GM19438 (cell line): ENCODE measurements around the gene INPP5A.

Source experiments
- ATAC-seq: cut with Tn5 transposase; IDR thresholded peaks from one replicate; pipeline ENCODE4 v1.9.1; 2021; ENCODE audit warnings: low read depth; ENCODE audit not compliant: unreplicated experiment

Gene INPP5A

DNA sequence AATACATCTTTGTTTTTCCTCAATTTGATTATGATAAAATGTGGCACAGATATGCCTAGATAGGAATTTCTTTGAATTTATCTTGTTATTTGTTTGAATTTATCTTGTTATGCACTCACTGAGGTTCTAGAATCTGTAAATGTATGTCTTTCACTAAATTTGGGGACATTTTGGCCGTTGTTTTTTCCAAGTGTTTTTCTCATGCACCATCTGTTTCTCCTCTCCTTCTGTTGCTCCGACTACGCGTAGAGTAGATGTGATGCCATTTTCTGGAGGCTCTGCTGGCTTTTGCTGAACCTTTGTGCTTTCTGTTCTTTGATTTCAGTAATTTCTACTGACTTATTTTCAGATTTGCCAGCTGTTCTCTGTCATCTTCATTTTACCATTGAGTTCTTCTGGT, 101.9 kb downstream of the INPP5A start:
- no peak for ATAC-seq

DNA sequence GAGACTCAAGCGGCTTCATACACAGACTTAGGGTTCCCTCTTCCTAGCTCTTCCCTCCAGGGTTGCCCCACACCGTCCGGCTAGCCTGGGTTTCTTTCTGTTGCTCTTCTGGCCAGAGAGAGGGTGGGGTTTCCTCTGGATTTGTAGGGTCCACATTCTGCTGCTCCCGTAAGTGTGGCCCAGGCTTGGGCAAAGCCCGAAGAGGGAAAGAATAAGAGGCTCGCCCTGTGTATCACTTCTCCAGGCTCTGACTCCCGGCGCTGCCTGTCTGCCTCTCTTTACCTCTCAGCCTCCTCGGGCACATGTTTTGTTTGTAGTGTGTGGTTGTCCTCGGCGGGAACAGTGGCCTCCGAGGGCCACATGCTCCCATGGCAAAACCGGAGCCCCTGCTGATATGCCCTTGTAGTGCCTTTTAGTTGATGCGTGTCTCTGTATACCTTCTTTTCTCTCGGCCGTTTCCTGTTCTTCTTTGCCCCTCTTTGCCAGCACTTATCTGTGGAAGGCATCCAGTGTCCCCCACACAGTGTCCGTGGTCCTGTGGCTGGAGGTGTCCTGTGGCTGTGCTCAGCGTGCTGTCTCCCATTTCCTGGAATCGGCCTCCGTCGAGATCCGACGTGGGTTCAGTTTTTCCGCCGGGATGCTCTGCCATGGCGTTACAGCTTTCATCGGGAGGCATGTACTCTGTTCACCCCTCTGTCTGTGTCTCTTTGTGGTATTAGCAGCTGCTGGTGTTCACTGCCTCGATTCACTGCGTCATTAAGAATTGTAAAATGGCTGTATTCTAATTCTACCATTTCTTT, 102.9 kb downstream of the INPP5A start:
- no peak for ATAC-seq

DNA sequence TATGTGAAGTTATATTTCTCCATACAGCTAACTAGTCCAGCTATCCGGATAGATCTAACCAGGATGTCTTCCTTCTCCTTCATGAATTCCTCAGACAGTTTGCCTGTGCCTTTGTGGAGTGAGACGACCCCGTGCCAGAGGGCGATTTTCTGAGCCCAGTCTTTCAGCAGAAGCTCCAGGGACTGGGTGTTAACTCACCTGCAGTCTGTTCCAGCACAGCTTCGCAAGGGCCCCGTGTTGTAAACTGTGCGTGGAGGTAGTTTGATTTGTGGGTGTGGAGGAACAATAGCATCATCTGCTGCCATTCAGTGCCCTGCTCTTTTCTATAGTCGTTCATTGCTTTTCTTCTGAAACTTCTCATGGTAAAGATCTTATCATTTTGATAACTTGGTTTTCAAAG, 103.8 kb downstream of the INPP5A start:
- no peak for ATAC-seq

DNA sequence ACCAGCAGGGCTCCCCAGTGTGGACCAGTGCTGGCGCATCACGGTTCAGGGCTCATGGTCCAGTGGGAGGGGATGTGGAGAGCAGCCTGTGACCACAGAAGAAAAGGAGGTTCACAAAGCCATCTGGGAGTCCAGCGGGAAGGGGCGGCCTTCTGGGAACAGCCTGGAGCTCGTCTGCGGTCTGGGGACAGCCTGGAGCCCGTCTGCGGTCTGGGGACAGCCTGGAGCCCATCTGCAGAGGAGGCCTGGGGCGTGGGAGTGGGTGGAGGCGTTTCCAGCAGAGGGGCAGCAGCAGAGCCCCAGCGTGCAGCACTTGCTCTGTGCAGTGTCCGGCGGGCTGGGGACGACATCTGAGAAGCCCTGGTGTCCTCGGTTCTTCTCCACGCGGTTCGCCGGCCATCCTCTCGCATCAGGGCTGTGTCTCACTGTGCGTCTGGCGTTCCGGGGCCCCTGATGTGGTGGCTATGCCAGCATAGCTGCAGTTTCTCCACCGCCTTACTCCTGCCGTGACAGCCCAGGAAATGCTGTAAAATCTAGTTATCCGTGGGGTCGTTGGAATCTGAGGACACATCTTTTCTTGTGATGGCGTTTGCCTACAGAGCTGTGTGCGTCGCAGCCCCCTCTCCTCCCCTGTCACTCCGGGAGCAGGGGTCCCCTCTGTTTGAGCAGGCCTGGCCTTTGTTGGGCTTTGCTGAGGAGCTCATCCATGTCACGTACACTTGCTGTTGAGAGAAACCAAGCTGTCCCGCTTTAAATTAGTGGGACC, 104.6 kb downstream of the INPP5A start:
- ATAC-seq, result no peak

DNA sequence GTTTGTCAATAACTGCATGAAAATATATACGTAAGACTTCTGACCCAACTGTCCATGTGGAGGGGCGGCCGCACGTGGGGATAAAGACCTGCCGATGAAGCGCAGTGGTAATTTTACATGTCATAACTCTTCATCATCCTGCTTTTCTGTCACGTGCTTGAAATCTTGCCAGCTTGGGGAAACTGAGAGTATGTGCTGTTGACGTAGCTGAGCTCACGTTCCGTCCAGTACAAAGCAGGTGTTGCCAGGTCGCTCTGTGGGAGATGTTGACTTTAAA, 105.1 kb downstream of the INPP5A start:
- ATAC-seq, result no peak

DNA sequence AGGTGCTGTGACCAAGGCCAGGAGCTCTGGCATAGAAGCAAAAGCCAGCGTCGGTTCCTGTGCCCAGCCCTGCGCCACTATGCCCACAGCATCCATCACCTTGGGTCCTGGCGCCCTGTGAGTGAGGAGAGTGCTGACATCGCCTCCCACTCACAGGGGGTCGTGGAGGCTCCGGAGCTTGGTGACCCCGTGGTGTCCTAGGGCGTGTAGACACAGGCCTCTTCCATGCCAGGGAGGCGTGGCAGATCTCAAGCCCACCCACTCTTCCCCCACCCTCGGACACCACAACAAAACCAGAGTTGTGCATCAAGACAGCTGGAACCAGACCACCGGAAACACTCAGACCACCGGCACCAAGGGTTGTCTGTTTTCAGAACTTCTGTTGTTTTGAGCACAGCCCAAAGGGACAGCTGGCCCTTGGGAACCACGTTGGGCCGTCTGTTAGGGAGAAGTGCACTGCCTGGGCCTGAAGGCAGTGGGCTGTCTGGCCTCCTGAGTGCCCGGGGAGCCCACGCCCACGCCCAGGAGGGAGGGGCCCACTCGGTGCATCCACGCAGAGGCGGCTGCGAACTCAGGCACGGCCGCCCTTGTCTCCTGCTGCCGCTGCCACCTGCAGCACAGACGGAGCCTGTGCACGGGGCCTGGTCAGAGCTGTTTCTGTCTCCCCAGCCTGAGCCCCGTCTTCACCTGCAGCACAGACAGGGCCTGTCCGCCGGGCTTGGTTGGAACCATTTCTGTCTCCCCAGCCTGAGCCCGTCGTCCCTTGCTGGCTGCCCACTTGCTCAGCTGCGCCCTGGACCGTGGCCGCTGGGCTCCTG, 106.3 kb downstream of the INPP5A start:
- no peak for ATAC-seq

DNA sequence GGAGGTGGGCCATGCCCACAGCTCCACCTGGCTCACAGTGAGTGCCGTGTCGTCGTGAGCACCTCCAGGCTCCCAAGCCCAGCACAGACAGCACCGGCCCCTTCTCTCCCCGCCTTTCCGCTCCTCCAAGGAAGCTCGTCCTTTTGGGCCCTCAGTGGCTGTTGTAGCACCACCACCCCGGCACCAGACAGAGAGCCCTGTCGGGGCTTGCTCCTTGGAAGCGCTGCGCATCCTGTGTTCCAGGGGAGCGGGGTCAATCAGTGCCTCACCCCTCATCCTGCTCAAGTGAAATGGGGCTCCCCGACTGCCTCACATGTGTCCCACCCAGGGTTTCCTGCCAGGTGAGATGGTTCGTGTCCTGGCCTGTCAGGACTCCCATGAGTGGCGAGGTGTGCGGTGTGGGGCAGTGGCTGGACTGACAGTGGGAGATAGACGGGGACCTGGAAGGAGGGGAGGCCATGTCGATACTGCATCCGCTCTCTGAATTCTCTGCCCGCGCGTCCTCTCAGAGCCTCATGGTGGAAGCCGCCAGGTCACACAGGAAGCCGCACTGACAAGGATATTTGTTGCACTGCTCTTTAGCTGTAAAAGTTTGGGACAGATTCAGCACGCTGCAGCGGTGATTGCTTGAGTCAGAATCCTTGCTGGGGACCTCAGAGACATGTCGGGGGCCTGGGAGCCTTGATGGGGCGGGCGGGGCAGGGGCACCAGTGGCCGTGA, 107.1 kb downstream of the INPP5A start:
- no peak for ATAC-seq

DNA sequence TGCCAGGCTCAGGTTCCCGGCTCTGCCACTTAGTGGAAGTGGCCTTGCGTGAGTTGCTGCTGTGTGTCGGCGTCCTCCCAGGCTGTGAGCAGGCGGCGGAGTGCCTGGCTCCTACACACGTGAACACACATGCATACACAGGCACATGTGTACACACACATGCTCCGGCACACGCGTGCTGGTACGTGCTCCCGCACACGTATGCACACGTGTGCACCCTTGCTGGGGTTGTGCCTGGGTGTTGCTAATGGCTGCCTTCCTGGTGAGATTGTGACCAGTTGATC, 107.6 kb downstream of the INPP5A start:
- no peak for ATAC-seq

DNA sequence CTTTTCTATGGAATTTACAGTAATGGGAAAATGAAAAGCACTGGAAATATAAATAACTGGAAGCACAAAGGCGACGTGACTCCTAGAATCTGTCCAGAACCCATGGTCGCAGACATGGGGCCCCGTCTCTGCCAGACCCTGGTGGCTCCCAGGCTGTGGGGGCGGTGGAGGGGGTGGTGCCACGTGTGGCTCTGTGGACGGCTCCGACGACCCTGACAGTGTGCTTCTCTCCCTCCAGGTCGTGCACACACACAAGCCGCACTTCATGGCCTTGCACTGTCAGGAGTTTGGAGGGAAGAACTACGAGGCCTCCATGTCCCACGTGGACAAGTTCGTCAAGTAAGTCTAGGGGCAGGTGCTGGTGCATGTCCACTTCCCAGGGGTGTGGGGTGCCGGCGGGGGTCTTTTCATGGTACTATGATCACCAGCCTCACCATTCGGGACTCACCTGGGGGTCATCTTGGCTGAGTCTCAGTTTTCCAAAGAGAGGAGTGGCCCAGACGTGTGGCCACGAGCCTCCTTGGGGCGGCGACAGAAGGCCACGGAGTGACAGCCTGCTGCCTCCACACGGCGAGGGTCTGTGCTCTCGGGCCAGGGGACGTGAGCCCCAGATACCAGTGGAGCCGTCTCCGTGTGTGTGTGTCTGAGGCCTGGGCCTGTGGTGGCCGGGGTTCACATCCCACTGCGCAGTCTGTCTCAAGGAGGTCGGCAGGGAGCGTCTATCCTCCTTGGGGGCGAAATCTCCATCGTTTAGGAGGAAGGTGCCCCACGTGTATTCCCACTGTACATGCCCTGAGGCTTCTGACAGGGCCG, 108.2 kb downstream of the INPP5A start:
- ATAC-seq, result no peak

DNA sequence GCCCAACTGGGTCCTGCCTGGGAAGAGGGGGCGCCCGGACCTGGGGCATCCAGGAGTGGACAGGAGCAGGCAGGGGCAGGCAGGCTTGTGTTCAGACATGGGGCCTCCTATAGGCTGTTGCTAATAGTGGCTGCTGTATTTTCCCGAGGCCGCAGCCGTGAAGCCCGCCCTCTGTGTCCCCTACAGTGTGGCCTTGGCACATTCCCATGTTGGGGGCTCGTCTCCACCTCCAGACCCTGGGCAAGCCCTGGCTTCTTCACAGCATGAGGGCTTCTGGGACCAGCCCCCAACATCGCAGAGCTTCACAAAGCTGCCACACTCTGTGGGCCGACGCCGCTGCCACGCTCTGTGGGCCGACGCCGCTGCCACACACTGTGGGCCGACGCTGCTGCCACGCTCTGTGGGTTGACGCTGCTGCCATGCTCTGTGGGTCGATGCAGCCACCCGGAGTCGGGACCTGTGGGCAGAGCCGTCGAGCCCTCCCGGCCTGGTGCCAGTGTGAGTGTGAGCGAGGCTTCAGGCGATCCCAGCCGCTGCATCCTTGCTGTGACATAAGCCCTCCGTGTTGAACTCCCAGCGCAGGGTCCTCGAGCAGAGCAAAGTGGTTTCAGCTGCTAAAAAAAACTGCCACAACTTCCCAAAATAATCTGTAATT, 109.0 kb downstream of the INPP5A start:
- ATAC-seq, result no peak

DNA sequence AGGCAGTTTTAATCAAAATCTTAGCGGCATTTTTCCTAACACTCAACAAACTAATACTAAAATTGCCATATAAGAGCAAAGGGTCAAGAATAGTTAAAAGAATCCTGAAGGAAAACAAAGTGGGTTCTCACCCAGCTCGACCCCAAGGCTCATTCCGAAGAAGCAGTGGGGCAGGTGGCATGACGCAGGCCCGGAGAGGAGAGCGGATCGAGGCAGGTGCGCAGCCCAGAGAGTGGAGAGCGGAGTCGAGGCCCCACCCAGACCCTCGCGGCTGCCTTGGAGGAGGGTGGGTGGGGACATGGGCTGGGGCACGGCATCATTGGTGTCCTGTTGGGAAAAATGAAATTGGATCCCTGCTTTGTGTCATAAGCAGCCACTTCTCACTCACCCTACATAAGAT, 109.8 kb downstream of the INPP5A start:
- ATAC-seq, result no peak

DNA sequence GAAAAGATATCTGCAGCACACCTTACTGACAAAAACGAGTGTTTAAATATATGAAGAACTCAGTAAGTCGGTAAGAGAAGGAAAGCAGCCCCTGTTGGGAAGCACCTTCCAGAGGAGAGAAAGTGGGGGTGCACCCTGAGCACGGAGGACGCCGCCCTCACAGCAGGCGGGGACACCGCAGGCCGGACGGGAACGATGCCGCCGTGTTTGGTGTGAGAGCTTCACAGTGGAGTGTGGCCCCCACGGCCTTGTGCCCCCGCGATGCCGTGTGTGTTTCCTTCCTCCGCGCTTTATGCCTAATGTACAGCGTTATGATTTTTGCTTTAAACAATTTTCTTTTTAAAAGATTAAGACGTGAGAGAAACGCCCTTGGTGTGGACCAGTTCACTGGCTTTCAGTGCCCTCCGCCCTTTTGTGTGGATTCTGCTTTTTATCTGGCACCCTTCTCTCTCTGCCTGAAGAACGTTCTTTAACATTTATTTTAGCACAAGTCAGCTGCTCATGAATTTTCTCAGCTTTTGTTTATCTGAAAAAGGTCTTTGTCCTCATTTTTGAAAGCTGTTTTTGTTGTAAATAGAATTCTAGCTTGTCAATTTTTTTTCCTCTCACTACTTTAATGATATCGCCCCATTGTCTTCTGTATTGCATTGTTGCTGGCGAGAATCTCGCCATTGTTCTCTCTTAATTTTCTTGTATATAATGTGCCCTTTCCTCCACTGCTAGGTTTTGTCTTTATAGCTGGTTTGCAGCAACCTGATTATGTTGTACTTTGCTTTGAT, 110.7 kb downstream of the INPP5A start:
- no peak for ATAC-seq

DNA sequence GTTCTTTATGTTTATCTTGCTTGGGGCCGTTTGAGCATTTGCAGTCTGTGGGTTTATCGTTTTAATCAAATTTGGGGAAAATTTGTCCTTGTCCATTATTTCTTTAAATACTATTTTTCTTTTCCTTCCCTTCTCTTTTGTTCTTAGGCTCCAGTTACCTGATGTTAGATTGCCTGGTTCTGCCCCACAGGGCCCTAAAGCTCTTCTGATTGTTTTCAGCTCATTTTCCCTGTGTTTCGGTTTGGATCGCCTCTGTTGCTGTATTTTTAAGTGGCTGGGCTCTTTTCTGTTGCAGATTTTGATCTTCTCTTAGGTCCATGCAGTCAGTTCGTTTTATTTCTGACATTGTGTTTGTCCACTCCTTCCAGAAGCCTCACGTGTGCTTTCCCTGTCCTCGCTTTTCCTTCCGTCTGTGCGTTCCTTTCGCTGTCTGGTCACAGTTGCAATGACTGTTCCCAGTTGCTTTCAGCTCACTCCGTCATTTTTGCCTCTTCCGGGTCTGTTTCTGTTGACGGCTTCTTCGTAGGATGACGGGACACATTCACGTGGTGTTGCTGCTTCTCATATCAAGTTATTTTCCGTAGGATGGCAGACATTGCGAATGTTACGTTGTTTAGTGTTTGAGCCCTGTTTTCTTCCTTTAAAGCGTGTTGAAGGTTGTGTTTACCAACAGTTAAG, 111.4 kb downstream of the INPP5A start:
- ATAC-seq, result no peak

DNA sequence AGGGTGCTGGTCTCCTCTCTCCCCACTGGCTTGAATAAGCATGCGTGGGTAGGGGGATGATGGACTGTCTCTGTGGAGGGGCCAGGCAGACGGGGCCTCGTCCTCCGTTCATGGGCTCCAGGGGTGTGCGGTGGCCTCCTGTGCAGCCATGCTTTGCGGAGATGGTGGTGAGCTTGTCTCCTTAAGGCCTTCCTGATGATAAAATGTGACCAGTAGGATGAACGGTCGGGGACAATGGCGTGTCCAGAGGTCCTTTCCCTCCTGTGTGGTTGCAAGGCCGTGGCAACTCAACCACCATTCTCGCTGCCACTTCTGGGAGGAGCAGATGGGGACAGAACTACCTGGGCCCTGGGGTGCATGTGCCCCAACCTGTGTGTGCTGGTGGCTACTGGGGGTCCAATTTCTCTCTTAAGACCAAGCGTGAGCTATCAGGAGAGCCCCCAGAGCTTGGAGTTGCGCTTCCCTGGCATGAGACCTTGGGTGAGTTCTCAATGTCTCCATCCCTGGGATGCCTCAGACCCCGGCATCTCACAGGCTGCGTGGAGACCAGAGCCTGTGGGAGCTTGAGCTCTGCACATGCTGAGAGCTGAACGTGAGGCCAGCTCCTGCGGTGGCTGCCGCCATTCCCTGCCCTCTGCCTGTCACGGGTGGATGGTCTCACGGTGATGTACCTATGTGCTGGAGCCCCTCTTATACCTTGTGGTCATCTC, 112.2 kb downstream of the INPP5A start:
- no peak for ATAC-seq

DNA sequence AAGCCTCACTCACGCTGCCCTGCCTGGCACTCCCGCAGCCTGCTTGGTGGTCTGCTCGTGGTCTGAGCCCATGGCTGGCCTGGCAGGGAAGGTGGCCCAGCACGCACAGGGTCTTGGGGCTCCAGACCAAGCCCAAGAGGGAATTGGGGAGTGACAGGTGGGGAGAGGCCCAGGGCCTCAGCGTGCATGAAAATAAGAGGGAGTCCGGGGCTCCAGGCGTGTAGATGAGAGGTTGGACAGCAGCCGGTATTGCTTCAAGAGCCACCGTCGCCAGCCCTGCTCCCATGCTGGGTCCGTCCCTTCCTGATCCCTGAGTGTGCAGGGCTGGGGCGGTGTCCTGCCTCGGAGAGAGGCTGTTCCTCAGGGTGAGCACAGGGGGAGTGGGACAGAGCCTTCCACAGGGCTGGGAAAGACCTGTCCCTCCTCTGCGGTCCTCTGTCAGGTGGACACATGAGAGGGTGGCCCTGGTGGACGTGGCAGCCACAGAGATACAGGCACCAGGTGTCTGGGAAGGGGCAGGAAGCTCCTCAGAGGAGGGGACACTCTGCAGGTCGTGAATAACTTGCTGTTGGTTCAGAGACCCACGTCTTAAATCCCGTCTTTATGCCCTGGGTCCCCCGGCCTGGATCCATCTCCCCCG, 113.1 kb downstream of the INPP5A start:
- ATAC-seq, result no peak

DNA sequence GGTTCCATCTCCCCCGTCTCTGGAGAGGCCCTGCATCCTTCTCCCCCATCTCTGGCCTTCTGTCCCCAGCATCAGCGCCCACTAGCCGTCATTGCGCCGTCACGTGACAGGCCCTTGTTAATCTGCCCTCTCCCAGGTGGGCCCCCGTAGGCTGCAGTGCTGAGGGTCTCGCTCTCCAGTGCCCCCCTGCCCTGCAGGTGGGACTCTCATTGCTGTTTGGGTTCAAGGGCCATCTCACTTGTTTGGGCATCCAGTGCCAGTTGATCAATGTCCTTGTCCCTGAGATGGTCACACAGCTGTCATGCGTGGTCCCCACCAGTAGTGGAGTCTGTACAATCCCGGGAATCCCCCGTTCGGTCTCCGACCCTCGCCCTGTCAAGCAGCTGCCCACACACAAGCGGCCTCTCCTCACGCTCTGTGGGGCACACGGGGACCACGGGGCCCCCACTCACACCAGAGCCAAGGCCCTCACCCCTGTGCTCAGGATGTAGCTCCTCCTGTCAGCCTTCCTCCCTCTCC, 114.0 kb downstream of the INPP5A start:
- no peak for ATAC-seq

DNA sequence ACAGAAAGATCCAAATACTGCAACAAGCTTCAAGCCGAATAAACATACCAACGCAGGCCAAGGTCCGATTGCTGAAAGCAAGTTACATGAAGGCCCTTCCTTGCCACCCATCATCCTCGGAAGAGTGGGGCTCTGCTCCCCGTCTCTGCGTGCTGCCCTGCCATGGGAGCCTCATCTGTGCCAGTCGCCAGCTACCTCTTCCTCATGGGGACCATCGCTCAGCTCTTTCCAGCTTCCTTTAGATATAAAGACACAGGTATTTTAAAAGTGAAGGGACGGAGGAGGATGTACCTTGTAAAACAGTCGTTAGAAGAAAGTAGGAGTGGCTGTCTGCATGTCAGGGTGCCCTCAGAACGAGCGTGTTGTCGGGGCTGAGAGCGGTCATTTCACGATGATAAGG, 114.9 kb downstream of the INPP5A start:
- no peak for ATAC-seq
